ENCODE measurements around the gene AATF. TPM values are rescaled to one million over a fixed set of nuclear protein-coding genes. Genes with fewer than 3 reads are reported as not detected.

The AATF gene
- total RNA-seq, 1 donor from 2014 or later = 86.1 TPM

GRCh38 chr17:36933512-36934143, 15.1 kb upstream of the AATF start:
- ChIA-PET CTCF (no interaction called here), POLR2A (interaction anchor here (1.1 kb wide), 1 partner anchor 11 kb away, joined by 4 read pairs; no protein-coding TSS in a partner anchor)
- peak overlapping the region; percentile 19 for H3K27ac Mint-ChIP-seq
- intact Hi-C loops (cut with micrococcal nuclease) = loop anchor here (1.0 kb wide), 1 partner anchor 9 kb away; no protein-coding TSS in a partner anchor
- ATAC-seq (ENCODE audit: low read depth) (no peak), DNase-seq (no peak)
- H3K4me1 Mint-ChIP-seq = peaks cover 77% of the 10 kb centered on the region
- H3K4me3 Mint-ChIP-seq = peak overlapping the region; percentile 5
- H3K36me3 Mint-ChIP-seq (ENCODE audit: low read depth) = no peaks in the 10 kb centered on the region
- H3K9me3 Mint-ChIP-seq = no peaks in the 10 kb centered on the region
- TF ChIP-seq CTCF (IDR thresholded peaks at IDR 0.05) = no peak
- H3K27me3 Mint-ChIP-seq = peaks cover 79% of the 10 kb centered on the region

GRCh38 chr17:36934144-36934691, 14.5 kb upstream of the AATF start:
- intact Hi-C loops (cut with micrococcal nuclease) = no loop called here
- Mint-ChIP-seq H3K9me3 (no peaks in the 10 kb centered on the region), H3K4me3 (peak overlapping the region; percentile 5), H3K36me3 (ENCODE audit: low read depth) (no peaks in the 10 kb centered on the region), H3K4me1 (peaks cover 75% of the 10 kb centered on the region), H3K27me3 (peaks cover 80% of the 10 kb centered on the region), H3K27ac (no peak overlapping the region)
- no peak for ATAC-seq (ENCODE audit: low read depth)
- POLR2A ChIA-PET = interaction anchor here (1.1 kb wide), 1 partner anchor 10 kb away, joined by 4 read pairs; no protein-coding TSS in a partner anchor
- CTCF ChIA-PET = no interaction called here
- no peak for TF ChIP-seq CTCF (IDR thresholded peaks at IDR 0.05)
- DNase-seq = no peak

GRCh38 chr17:36934692-36935630, 13.8 kb upstream of the AATF start:
- no peak overlapping the region for H3K27ac Mint-ChIP-seq
- H3K4me3 Mint-ChIP-seq = peak overlapping the region; percentile 44
- peaks cover 76% of the 10 kb centered on the region for H3K4me1 Mint-ChIP-seq
- intact Hi-C loops (cut with micrococcal nuclease) = loop anchor here (5.0 kb wide), 1 partner anchor 308 kb away; no protein-coding TSS in a partner anchor
- no peak for TF ChIP-seq CTCF (IDR thresholded peaks at IDR 0.05)
- ATAC-seq (ENCODE audit: low read depth) = no peak
- H3K9me3 Mint-ChIP-seq = peaks cover 2% of the 10 kb centered on the region
- ChIA-PET CTCF (interaction anchor here (0.8 kb wide), 1 partner anchor 332 kb away, joined by 3 read pairs; no protein-coding TSS in a partner anchor), POLR2A (interaction anchor here (0.6 to 1.1 kb wide), 2 partner anchors 10 to 1551 kb away, joined by 3 to 4 read pairs; no protein-coding TSS in a partner anchor)
- peak; percentile 40 for DNase-seq
- H3K36me3 Mint-ChIP-seq (ENCODE audit: low read depth) = no peaks in the 10 kb centered on the region
- peaks cover 79% of the 10 kb centered on the region for H3K27me3 Mint-ChIP-seq

GRCh38 chr17:36935671-36936454, 12.9 kb upstream of the AATF start:
- TF ChIP-seq CTCF (IDR thresholded peaks at IDR 0.05) = no peak
- ChIA-PET POLR2A (interaction anchor here (0.6 to 1.1 kb wide), 2 partner anchors 9 to 1550 kb away, joined by 3 read pairs; no protein-coding TSS in a partner anchor), CTCF (interaction anchor here (0.8 kb wide), 1 partner anchor 333 kb away, joined by 3 read pairs; no protein-coding TSS in a partner anchor)
- Mint-ChIP-seq H3K27me3 (peaks cover 78% of the 10 kb centered on the region), H3K4me3 (peak overlapping the region; percentile 76), H3K27ac (no peak overlapping the region), H3K36me3 (ENCODE audit: low read depth) (no peaks in the 10 kb centered on the region), H3K9me3 (peaks cover 2% of the 10 kb centered on the region), H3K4me1 (peaks cover 71% of the 10 kb centered on the region)
- DNase-seq = no peak
- intact Hi-C loops (cut with micrococcal nuclease) = loop anchor here (5.0 kb wide), 1 partner anchor 309 kb away; no protein-coding TSS in a partner anchor
- ATAC-seq (ENCODE audit: low read depth) = no peak
